ENCODE measurements around the gene MVB12B.

DNA sequence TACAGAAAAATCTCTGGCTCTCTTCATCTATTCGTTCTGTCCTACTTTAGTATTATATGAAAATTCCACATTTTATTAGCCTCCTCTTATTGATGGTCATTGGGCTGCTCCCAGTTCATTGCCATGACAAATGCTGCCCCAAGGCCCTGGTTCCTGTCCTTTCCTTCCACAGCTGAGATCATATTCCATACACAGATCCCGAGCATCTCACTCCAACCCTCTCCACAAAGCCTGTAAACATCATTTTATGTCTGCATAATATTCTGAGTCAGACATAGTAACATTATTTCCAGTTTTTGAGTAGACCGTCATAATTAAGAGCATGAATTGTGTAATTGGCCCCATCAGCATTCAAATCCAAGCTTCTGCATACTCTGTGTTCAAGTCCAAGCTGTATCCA is 86.3 kb downstream of the MVB12B start:
- no peak for TF ChIP-seq YY1 (IDR thresholded peaks at IDR 0.05; ENCODE audit: insufficient read depth, insufficient read length)
- TF ChIP-seq ZNF274 (IDR thresholded peaks at IDR 0.05; ENCODE audit: low read depth, low read length), result no peak
